Activated CD4-positive, alpha-beta T cell treated with anti-CD3 and anti-CD28 coated beads, Interleukin-2, amount 50 U/mL, for 16 hours (primary cell): ENCODE data around the gene ALDH5A1.
"Not testable (repeated sequence)": the region's sequence is repeated elsewhere in the genome, so short reads cannot be mapped to it uniquely, and the experiment has no call there.

Experiments
- DNase-seq: peaks from one replicate; pipeline ENCODE4 v3.0.0-alpha.2; 2020

The ALDH5A1 gene

GRCh38 chr6:24489470-24489869 lies 5.3 kb upstream of the ALDH5A1 start, which contains the start of gene GPLD1:
Gene GPLD1 (minus strand): TSS chr6:24489578. CDS start chr6:24489511, 67 bp downstream.
- DNase-seq = no peak

GRCh38 chr6:24489881-24490280 lies 4.9 kb upstream of the ALDH5A1 start:
- DNase-seq = no peak

- DNase-seq = no peak
These were observed 3.8 kb upstream of the ALDH5A1 start for GRCh38 chr6:24490948-24491347.

- DNase-seq = no peak
These were observed 2.3 kb upstream of the ALDH5A1 start for GRCh38 chr6:24492475-24492874.

GRCh38 chr6:24493945-24494820 lies 586 bp upstream of the ALDH5A1 start:
- no peak for DNase-seq

- no peak for DNase-seq
These were observed 2.6 kb downstream of the ALDH5A1 start for GRCh38 chr6:24497254-24497970.

- no peak for DNase-seq
These were observed 5.9 kb downstream of the ALDH5A1 start for GRCh38 chr6:24500683-24501082.

- DNase-seq = no peak
These were observed 6.6 kb downstream of the ALDH5A1 start for GRCh38 chr6:24501374-24501773.

- DNase-seq = no peak
These were observed 7.1 kb downstream of the ALDH5A1 start for GRCh38 chr6:24501914-24502313.

- DNase-seq = no peak
These were observed 9.5 kb downstream of the ALDH5A1 start for GRCh38 chr6:24504287-24504648.

- no peak for DNase-seq
These were observed 10.1 kb downstream of the ALDH5A1 start for GRCh38 chr6:24504649-24505586.

- no peak for DNase-seq
These were observed 12.2 kb downstream of the ALDH5A1 start for GRCh38 chr6:24506814-24507520.

- DNase-seq = not testable (repeated sequence)
These were observed 17.2 kb downstream of the ALDH5A1 start for GRCh38 chr6:24511976-24512375.

- DNase-seq = no peak
These were observed 18.8 kb downstream of the ALDH5A1 start for GRCh38 chr6:24513602-24514001.

- DNase-seq = no peak
These were observed 23.1 kb downstream of the ALDH5A1 start for GRCh38 chr6:24517659-24518543.

- peak; percentile 46 for DNase-seq
These were observed 26.3 kb downstream of the ALDH5A1 start for GRCh38 chr6:24520929-24521546.

- DNase-seq = no peak
These were observed 27.7 kb downstream of the ALDH5A1 start for GRCh38 chr6:24522228-24523176.

GRCh38 chr6:24524329-24524728 lies 29.6 kb downstream of the ALDH5A1 start:
- DNase-seq = no peak

- DNase-seq = peak; percentile 23
These were observed 30.0 kb downstream of the ALDH5A1 start for GRCh38 chr6:24524805-24525204.

GRCh38 chr6:24529985-24530384 lies 35.2 kb downstream of the ALDH5A1 start:
- no peak for DNase-seq
